Panc1 (cell line): Measurements from ENCODE around the gene USP5. TPM values are rescaled to one million over a fixed set of nuclear protein-coding genes. Genes with fewer than 3 reads are reported as not detected.

Experiments used
- ATAC-seq: fragments of 200-7000 bp; cut with Tn5 transposase; 2 replicates; pipeline ENCODE4 v1.9.1; 2020; ENCODE audit warnings: mild to moderate bottlenecking, moderate library complexity
- BruUV-seq: library from RNA; stranded (reverse); fragments of 400-500 nt; replicated peaks from 2 replicates; lab custom pipeline; 2021; lab: Mats Ljungman, UMichigan
- CTCF ChIA-PET: fragments of 300-600 bp; sonication (Branson Sonifier 250); formaldehyde crosslinking; loops from one replicate; lab custom pipeline; 2022; ENCODE audit warnings: antibody characterized with exemption; lab: Charles Lee
- POLR2A ChIA-PET: fragments of 300-600 bp; sonication (Branson Sonifier 250); formaldehyde crosslinking; loops from one replicate; lab custom pipeline; 2022; ENCODE audit warnings: antibody characterized with exemption; lab: Charles Lee
- DNase-seq: peaks from one replicate; pipeline ENCODE4 v3.0.0-alpha.2; 2010; ENCODE audit warnings: low read depth, low spot score
- H3K27ac ChIP-seq: 2 replicates; pipeline ENCODE4 v1.5.1; 2011; ENCODE audit warnings: mild to moderate bottlenecking, low read length, inconsistent platforms
- H3K27me3 ChIP-seq: fragments of 200-500 bp; sonication (Bioruptor generic); 2 replicates; pipeline ENCODE4 v1.6.0; 2014; ENCODE audit warnings: low read length, inconsistent platforms; ENCODE audit not compliant: control insufficient read depth, insufficient read depth
- H3K36me3 ChIP-seq: fragments of 200-500 bp; sonication (Bioruptor generic); 2 replicates; pipeline ENCODE4 v1.5.1; 2014; ENCODE audit warnings: inconsistent platforms, mild to moderate bottlenecking, low read length, moderate library complexity; ENCODE audit not compliant: control insufficient read depth, insufficient read depth
- H3K4me1 ChIP-seq: 2 replicates; pipeline ENCODE4 v1.5.1; 2011; ENCODE audit warnings: inconsistent platforms, mild to moderate bottlenecking, low read length, moderate library complexity; ENCODE audit not compliant: control insufficient read depth, insufficient read depth
- H3K4me3 ChIP-seq, 2 experiments: 2 replicates each; pipeline ENCODE4 v1.5.1; 2011 to 2012; ENCODE audit warnings: low read depth in 2 of 2, low read length in 2 of 2, mild to moderate bottlenecking in 2 of 2, inconsistent platforms in 1 of 2, moderate library complexity in 1 of 2
- H3K9me3 ChIP-seq: fragments of 200-500 bp; sonication (Bioruptor generic); 2 replicates; pipeline ENCODE4 v1.5.1; 2014; ENCODE audit warnings: low read depth, mild to moderate bottlenecking, inconsistent platforms, low read length, moderate library complexity; ENCODE audit not compliant: control insufficient read depth, insufficient read depth
- POLR2AphosphoS5 ChIP-seq: IDR thresholded peaks from 2 replicates; pipeline ENCODE4 v1.6.1; 2012; ENCODE audit warnings: mild to moderate bottlenecking, low read depth, low read length, moderate library complexity
- SIN3A ChIP-seq: IDR thresholded peaks from 2 replicates; pipeline ENCODE4 v1.6.1; 2012; ENCODE audit warnings: low read depth, mild to moderate bottlenecking, low read length, moderate library complexity, borderline replicate concordance; ENCODE audit not compliant: insufficient read depth
- TCF7L2 ChIP-seq: IDR thresholded peaks from 2 replicates; pipeline ENCODE4 v1.6.1; 2011; ENCODE audit warnings: mild to moderate bottlenecking, low read depth, low read length, inconsistent platforms
- in situ Hi-C: cut with HindIII; loops from 2 replicates; pipeline ENCODE4 v1.10.0; 2016; ENCODE audit warnings: low sequenced_read_pairs, low pct_unique_long_range_greater_than_20kb
- intact Hi-C: fragments of 100-400 bp; cut with micrococcal nuclease; formaldehyde crosslinking; loops from one replicate; pipeline ENCODE4 v1.10.0; 2022; ENCODE audit not compliant: unreplicated experiment
- total RNA-seq: library from RNA; stranded (reverse); gene quantifications from one replicate; pipeline ENCODE4 v1.2.1, GENCODE V29; 2021; ENCODE audit not compliant: unreplicated experiment
- TF ChIP-seq, protein P1 (sequence below), 2 experiments: IDR thresholded peaks; 2 replicates each; pipeline ENCODE4 v1.6.1; 2011 to 2012; ENCODE audit warnings: low read depth in 2 of 2, control low read depth in 1 of 2, low read length in 1 of 2, mild to moderate bottlenecking in 1 of 2, moderate library complexity in 1 of 2; ENCODE audit not compliant: insufficient read depth in 1 of 2
- TF ChIP-seq, protein P2 (sequence below): fragments of 450-650 bp; IDR thresholded peaks from 2 replicates; pipeline ENCODE4 v1.5.1; 2017; ENCODE audit warnings: mild to moderate bottlenecking

The USP5 gene
- total RNA-seq, 1 experiment from 2014 or later: 104 TPM

DNA sequence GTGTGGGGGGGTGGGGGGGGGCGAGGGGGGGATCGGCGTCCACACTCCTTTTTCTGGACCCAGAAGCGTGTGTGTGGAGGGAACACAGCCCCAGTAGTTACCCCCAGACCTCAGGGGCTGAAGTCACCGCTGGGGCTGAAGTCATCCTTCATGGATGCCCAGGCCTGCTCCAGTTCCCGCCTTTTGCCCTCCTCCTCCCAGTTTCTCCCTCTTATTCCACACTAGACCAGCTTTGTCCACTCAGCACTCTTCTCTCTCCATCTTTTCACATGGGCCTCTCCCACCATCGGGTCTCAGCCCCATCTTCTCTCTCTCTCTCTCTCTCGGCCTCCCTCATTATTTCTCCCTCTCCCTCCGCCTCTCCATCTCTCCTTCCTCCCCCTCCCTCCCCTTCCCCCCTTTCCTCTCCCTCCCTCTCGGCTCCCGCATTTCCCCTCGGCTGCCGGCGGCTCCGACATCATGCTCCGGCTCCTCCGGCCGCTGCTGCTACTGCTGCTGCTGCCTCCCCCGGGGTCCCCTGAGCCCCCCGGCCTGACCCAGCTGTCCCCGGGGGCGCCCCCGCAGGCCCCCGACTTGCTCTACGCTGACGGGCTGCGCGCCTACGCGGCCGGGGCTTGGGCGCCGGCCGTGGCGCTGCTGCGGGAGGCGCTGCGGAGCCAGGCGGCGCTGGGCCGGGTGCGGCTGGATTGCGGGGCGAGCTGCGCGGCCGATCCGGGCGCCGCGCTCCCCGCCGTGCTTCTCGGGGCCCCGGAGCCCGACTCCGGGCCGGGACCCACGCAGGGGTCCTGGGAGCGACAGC lies 23.8 kb upstream of the USP5 start, which contains the start of gene P3H3:
Gene P3H3, plus strand, starts transcription at position 426 of the 799 bp plus-strand sequence. Its CDS starts 34 bp downstream, at position 460.
- DNase-seq (no peak), ATAC-seq (no peak; the same call in 1 of the 2 replicates)
- H3K4me1 ChIP-seq: peaks cover 10% of the 10 kb centered on the region; the same call in 1 of the 2 replicates
- no peaks in the 10 kb centered on the region for H3K27me3 ChIP-seq
- peak within 1 kb of the TSS; percentile 65 to 67 for H3K4me3 ChIP-seq
- ChIA-PET POLR2A (no interaction called here), CTCF (no interaction called here)
- no peaks in the 10 kb centered on the region for H3K36me3 ChIP-seq
- H3K9me3 ChIP-seq: no peaks in the 10 kb centered on the region
- in situ Hi-C loops (no loop called here), intact Hi-C loops (loop anchor here (5.0 kb wide), 1 partner anchor 76 kb away; the partner anchor contains the start of gene MLF2)
- BruUV-seq: no TSS peak
- peak within 1 kb of the TSS; percentile 63 for H3K27ac ChIP-seq
- TF ChIP-seq, protein P1, sequence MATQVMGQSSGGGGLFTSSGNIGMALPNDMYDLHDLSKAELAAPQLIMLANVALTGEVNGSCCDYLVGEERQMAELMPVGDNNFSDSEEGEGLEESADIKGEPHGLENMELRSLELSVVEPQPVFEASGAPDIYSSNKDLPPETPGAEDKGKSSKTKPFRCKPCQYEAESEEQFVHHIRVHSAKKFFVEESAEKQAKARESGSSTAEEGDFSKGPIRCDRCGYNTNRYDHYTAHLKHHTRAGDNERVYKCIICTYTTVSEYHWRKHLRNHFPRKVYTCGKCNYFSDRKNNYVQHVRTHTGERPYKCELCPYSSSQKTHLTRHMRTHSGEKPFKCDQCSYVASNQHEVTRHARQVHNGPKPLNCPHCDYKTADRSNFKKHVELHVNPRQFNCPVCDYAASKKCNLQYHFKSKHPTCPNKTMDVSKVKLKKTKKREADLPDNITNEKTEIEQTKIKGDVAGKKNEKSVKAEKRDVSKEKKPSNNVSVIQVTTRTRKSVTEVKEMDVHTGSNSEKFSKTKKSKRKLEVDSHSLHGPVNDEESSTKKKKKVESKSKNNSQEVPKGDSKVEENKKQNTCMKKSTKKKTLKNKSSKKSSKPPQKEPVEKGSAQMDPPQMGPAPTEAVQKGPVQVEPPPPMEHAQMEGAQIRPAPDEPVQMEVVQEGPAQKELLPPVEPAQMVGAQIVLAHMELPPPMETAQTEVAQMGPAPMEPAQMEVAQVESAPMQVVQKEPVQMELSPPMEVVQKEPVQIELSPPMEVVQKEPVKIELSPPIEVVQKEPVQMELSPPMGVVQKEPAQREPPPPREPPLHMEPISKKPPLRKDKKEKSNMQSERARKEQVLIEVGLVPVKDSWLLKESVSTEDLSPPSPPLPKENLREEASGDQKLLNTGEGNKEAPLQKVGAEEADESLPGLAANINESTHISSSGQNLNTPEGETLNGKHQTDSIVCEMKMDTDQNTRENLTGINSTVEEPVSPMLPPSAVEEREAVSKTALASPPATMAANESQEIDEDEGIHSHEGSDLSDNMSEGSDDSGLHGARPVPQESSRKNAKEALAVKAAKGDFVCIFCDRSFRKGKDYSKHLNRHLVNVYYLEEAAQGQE (IDR thresholded peaks at IDR 0.05; ENCODE audit: insufficient read depth in 1 of 2, low read depth in 2 of 2, low read length in 1 of 2): no peak
- TF ChIP-seq, protein P2, sequence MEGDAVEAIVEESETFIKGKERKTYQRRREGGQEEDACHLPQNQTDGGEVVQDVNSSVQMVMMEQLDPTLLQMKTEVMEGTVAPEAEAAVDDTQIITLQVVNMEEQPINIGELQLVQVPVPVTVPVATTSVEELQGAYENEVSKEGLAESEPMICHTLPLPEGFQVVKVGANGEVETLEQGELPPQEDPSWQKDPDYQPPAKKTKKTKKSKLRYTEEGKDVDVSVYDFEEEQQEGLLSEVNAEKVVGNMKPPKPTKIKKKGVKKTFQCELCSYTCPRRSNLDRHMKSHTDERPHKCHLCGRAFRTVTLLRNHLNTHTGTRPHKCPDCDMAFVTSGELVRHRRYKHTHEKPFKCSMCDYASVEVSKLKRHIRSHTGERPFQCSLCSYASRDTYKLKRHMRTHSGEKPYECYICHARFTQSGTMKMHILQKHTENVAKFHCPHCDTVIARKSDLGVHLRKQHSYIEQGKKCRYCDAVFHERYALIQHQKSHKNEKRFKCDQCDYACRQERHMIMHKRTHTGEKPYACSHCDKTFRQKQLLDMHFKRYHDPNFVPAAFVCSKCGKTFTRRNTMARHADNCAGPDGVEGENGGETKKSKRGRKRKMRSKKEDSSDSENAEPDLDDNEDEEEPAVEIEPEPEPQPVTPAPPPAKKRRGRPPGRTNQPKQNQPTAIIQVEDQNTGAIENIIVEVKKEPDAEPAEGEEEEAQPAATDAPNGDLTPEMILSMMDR: peak; percentile 54
- TF ChIP-seq POLR2AphosphoS5 (no peak), TCF7L2 (no peak)

DNA sequence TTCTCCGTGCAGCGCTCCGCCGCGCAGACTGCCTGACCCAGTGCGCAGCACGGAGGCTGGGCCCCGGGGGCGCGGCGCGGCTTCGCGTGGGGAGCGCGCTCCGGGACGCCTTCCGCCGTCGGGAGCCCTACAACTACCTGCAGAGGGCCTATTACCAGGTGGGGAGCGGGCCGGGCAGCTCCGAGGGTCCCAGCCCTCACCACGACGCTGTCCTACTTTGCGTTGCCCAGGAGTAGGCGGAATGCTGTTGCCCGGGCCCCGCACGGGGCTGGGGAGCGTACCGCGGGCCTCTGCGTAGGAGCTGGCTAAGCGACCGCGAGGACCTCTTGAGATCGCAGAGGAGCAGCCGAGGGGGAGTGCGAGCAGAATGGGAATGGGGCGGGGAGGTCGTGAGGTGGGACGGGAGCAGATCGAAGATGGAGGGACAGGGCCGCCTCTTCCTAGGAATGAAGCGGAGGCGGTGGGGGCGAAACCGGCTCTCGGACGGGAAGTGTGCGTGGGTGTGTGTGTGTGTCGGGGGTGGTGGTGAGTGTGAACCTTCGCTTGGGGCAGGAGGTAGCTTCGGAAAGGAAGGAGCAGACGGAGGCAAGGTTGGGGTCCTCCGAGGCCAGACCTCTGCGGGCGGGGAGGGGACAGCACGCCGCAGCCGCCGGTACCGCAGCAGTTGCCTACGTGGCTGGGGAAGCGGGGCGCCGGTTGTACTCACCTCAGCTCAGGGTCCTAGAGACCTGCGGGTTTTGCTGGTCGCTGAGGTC lies 23.0 kb upstream of the USP5 start:
- Histone ChIP-seq H3K27me3 (no peaks in the 10 kb centered on the region), H3K27ac (peak overlapping the region; percentile 63), H3K4me3 (peak overlapping the region; percentile 65 to 67), H3K9me3 (no peaks in the 10 kb centered on the region), H3K36me3 (no peaks in the 10 kb centered on the region), H3K4me1 (peaks cover 10% of the 10 kb centered on the region; the same call in 1 of the 2 replicates)
- ChIA-PET CTCF (interaction anchor here (0.6 kb wide), 1 partner anchor 118 kb away, joined by 5 read pairs; no protein-coding TSS in a partner anchor), POLR2A (no interaction called here)
- no TSS peak for BruUV-seq
- TF ChIP-seq POLR2AphosphoS5 (no peak), SIN3A (no peak)
- TF ChIP-seq, protein P1 (IDR thresholded peaks at IDR 0.05; ENCODE audit: insufficient read depth in 1 of 2, low read depth in 2 of 2, low read length in 1 of 2): no peak
- in situ Hi-C loops: no loop called here
- DNase-seq: no peak
- ATAC-seq: peak; percentile 42; the same call in 1 of the 2 replicates
- intact Hi-C loops: loop anchor here (5.0 kb wide), 1 partner anchor 77 kb away; the partner anchor contains the start of gene MLF2
